ENCODE data around the gene COL25A1.
"Not testable (repeated sequence)": the region's sequence is repeated elsewhere in the genome, so short reads cannot be mapped to it uniquely, and the experiment has no call there.

The COL25A1 gene

GRCh38 chr4:109049926-109050325 is 252.5 kb downstream of the COL25A1 start:
- no peak for DNase-seq (ENCODE audit: low read depth)

DNA sequence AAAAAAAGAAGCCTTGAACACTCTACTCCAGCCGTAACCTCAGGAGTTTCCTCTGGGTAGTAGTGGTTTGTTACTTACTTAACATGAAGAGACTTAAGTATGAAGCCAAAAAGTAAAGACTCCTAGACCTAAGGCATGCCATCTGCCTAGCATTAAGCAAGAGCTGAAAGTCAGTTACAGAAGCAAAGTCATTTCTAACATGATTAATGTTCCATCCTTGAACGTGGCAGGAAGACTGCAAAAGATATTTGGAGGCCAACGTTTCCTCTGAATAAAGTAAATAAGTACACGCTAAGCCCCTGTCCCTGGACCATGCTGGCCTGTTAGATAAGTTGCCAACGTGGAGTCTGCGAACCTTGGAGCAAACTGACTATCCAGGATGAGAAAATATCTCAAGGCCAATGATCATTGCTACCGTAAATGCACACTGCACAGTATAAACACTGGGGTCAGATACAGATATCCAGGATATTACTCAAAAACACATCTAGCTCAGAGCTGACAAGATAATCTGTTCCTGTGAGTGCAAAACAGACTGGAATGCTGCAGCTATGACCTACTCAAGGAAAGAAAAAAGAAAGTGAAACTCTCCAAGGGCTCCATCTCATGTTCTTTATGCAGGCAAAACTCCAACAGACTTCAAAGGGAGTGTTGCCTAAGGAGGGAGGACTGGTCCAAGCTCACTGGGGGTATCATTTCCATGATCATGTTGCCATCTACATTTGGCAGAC is 255.8 kb downstream of the COL25A1 start:
- peak; percentile 72 for DNase-seq (ENCODE audit: low read depth)

DNA sequence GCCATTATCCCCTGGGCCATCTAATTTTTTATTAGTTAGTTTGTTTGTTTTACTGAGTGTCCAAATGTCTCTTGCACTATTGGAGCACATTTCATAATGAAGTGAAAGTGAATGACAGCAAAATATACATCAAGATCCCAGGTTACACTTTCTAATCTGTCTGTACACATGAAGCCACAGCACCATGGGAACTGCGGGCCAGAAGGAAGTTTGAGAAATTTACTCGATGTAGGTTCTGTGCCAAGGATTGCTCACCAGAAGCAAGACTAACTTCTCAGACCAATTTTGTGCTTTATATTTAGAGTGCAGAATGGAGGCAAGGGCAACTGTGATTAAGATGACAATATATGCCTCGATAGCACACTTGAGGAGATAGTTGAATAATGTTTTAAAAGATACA is 258.0 kb downstream of the COL25A1 start:
- no peak for DNase-seq (ENCODE audit: low read depth)

DNA sequence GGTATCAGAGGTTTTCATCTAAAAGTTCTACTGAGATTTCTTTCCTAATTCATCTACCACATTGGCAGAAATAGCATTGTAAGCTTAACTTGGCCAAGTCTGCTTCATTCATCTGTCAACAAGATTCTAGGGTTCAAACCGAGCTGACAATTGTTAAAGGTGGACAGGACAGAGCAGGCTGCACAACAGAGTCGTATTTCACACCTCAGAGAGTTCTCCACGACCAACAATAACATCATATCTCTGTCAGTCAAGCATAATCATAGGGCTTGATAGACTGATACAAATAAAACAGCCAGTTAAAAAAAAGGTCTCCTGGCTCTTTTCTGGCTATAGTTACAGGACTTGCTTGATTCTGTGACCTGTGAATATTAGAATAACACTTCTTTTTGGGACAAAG is 259.2 kb downstream of the COL25A1 start:
- no peak for DNase-seq (ENCODE audit: low read depth)

GRCh38 chr4:109041463-109042360 is 260.7 kb downstream of the COL25A1 start:
- DNase-seq (ENCODE audit: low read depth): peak; percentile 66

DNA sequence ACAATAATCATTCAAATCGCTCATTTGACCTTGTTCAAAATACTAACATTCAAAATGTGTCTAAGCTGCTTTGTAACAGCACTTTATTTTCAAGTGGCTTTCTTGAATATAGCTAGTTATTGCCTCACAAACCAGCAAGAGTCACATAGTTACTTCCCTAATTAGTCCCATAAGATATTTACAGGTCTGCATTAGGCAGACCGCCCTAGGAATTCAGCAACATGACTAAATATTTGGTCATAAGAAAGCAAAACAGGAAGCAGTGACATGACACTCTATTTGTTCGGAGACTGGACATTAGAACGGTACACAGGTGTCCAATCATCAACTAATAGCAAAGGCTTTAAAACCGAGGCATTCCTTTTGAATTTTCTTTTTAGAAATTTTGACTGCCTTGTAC is 262.0 kb downstream of the COL25A1 start:
- peak; percentile 55 for DNase-seq (ENCODE audit: low read depth)

GRCh38 chr4:109037026-109037425 is 265.4 kb downstream of the COL25A1 start:
- no peak for DNase-seq (ENCODE audit: low read depth)

- no peak for DNase-seq (ENCODE audit: low read depth)
These were observed 268.5 kb downstream of the COL25A1 start for GRCh38 chr4:109033993-109034392.

GRCh38 chr4:109032671-109033070 is 269.8 kb downstream of the COL25A1 start:
- no peak for DNase-seq (ENCODE audit: low read depth)

DNA sequence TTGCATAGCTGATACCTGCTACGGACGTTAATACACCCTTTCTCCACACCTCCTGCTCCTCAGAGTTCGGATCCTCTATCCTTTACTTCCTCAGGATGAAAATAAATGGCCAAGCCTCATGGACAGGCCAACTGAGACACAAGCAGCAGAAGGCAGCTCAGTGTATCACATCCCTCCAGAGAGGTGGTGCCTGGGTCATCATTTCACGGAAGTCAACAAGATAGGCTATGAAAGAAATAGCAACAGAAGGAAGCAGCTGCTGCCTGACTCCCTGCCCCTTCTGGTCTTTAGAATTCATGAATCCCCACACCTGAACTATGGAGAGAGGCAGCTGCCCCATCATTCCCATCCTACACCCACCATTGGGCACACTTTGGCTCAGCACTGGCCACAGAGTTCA is 272.5 kb downstream of the COL25A1 start:
- DNase-seq (ENCODE audit: low read depth): no peak

- no peak for DNase-seq (ENCODE audit: low read depth)
These were observed 275.4 kb downstream of the COL25A1 start for GRCh38 chr4:109027016-109027500.

- DNase-seq (ENCODE audit: low read depth): peak; percentile 45
These were observed 275.9 kb downstream of the COL25A1 start for GRCh38 chr4:109026588-109026987.

DNA sequence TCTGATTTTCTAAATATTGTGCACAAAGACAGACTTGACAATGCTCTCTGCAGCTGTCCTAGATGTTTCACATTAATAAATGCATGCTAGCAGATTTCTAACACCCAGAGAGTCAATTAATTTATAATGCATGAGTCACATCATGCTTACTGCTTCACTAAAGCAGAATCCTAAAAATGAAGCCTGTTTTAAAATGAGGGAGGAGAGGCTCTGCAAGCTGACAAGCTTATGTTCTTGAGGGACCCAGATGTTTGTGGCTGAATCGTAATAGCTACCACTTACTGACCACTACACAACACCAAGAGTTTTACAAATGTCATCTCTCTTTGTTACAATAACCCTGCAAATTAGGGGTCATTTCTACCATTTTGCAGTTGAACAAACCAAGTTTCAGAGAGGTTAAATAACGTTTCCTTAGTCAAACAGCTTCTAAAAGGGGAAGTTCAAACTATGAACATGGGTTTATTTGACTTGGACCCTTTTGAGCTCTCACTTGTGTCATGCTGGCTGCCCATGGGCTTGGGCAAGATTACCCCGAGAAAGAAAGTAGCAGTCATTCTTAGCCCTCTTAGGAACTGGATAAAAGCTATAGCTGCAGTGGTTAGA is 276.9 kb downstream of the COL25A1 start:
- DNase-seq (ENCODE audit: low read depth): peak; percentile 19

GRCh38 chr4:109022961-109023360 is 279.5 kb downstream of the COL25A1 start:
- DNase-seq (ENCODE audit: low read depth): peak; percentile 35

- not testable (repeated sequence) for DNase-seq (ENCODE audit: low read depth)
These were observed 280.8 kb downstream of the COL25A1 start for GRCh38 chr4:109021630-109022029.

DNA sequence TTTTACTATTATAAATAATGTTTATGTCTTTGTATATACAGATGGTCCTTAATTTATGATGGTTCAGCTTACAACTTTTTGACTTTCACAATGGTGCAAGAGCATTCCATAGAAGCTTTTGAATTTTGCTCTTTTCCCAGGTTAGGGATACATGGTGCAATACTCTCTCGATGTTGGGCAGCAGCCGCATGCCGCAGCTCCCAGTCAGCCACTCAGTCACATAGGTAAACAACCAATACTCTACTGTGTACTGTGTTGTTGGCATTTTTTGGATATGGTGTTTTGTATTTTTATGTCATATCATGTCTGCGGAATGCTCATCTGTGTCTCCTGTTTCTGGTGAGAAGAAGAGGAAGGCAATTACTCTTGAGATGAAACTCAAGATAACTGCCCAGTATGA is 281.6 kb downstream of the COL25A1 start:
- no peak for DNase-seq (ENCODE audit: low read depth)

- no peak for DNase-seq (ENCODE audit: low read depth)
These were observed 286.3 kb downstream of the COL25A1 start for GRCh38 chr4:109016200-109016599.

DNA sequence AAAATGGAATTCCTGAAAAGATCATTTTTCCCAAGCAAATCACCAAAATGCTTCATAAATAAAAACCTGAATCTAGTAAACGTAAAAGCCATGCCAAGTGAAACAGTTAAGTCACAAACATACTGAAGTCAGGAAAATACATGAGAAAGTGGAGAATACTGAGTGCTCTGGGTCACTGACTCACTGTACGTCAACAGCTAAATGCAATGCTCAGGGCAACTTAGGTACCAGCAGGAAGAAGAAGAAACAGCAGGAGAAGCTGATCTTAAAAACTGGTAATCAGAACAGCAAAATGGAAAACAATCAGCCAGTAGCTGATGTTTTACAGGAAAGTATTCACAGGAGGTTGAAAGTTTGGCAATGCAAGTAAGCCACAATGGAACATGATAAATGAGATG is 287.0 kb downstream of the COL25A1 start:
- DNase-seq (ENCODE audit: low read depth): no peak

DNA sequence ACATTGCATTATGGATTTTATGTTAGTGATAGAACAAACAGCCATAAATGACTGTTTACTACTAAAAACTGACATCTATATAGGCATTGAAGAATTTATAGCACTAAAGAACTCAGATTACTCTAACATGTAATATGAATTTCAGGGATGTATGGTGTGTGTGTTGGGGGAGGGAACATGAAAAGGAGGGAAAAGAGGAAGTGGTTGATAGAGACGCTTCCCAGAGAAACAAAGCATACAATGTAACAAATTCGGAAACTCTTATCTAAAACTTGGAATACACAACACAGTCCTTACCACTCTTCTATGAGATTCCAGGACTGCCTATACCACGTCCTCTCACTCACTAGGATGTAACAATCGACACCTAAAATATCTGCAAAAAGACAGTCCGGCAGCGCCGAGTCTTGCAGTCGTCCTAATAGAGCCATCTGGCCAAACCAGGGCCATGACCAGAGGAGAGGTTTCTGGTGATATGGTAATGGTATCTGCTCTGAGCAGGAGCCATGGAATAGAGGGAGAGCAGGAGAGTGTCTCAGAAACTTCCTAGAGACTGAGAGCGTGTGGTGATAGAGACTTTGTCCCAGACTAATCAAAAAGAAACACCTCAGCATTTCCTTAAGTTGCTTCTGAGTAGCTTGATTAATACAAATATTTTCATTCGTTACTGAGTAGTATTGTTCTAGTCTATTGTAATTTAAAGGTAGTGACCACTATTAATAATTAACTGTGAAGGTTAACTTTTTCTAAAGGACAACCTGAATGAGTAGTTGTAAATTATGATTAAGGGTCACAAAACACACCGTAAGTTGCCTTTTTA is 287.7 kb downstream of the COL25A1 start:
- DNase-seq (ENCODE audit: low read depth): no peak

DNA sequence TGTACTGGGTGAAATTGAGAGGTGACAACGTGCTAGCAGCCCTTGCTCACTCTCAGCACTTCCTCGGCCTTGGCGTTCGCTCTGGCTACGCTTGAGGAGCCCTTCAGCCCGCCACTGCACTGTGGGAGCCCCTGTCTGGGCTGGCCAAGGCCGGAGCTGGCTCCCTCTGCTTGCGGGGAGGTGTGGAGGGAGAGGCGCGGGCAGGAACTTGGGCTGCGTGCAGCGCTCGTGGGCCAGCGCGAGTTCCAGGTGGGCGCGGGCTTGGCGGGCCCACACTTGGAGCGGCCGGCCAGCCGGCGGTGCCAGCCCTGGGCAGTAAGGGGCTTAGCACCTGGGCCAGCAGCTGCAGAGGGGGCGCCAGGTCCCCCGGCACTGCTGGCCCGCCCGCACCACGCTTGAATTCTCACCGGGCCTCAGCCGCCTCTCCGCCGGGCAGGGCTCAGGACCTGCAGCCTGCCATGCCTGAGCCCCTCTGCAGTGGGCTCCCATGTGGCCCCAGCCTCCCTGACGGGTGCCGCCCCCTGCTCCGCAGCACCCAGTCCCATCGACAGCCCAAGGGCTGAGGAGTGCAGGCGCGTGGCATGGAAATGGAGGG is 290.1 kb downstream of the COL25A1 start:
- no peak for DNase-seq (ENCODE audit: low read depth)

DNA sequence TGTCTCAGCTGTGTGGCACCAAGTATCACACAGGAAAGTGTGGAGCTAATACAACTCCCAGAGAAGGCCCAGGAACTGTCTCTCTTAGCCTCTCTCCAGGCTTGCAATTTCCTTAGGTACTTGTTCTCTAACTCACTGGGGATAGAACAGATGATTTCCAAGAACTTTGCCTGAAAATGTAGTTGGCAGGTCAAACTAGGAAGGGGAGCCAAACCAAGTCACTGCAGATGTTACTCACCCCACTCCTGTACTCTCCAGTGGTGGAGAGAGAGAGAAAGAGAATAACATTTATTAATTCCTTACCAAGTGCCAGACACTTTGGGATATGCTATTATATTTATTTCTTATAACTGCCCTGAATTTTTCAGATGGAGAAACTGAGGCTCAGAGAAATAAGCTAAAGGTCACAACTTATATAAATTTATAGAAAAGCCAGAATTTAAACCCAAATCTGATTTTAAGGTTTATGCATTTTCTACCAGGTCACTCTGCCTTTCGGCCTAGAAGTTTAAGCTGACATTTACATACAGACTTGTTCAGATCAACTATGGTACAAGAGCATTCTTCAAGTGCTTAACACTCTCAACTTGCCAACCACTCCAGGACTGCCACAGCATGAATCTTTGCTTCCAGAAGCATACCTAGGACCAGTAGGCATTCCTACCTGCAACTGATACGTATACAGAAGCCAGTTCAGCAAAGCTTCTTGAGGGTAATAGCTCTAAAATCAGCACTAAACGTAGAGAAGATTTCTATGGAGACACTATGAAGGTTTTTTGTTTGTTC is 291.0 kb downstream of the COL25A1 start:
- no peak for DNase-seq (ENCODE audit: low read depth)
